HG02763 (cell line): Measurements from ENCODE around the gene ZNF827.

Experiments used
- ATAC-seq: cut with Tn5 transposase; IDR thresholded peaks from one replicate; pipeline ENCODE4 v1.9.1; 2021; ENCODE audit warnings: mild to moderate bottlenecking, moderate library complexity; ENCODE audit not compliant: unreplicated experiment

ZNF827 gene, protein sequence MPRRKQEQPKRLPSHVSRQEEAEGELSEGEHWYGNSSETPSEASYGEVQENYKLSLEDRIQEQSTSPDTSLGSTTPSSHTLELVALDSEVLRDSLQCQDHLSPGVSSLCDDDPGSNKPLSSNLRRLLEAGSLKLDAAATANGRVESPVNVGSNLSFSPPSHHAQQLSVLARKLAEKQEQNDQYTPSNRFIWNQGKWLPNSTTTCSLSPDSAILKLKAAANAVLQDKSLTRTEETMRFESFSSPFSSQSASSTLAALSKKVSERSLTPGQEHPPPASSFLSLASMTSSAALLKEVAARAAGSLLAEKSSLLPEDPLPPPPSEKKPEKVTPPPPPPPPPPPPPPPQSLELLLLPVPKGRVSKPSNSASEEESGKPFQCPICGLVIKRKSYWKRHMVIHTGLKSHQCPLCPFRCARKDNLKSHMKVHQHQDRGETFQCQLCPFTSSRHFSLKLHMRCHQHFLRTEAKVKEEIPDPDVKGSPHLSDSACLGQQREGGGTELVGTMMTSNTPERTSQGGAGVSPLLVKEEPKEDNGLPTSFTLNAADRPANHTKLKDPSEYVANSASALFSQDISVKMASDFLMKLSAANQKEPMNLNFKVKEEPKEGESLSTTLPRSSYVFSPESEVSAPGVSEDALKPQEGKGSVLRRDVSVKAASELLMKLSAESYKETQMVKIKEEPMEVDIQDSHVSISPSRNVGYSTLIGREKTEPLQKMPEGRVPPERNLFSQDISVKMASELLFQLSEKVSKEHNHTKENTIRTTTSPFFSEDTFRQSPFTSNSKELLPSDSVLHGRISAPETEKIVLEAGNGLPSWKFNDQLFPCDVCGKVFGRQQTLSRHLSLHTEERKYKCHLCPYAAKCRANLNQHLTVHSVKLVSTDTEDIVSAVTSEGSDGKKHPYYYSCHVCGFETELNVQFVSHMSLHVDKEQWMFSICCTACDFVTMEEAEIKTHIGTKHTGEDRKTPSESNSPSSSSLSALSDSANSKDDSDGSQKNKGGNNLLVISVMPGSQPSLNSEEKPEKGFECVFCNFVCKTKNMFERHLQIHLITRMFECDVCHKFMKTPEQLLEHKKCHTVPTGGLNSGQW

GRCh38 chr4:145938618-145939440 is at the start of gene ZNF827:
Gene ZNF827 (minus strand): TSS chr4:145938823. CDS start chr4:145938407, 416 bp downstream.
- ATAC-seq: peak; percentile 28

DNA sequence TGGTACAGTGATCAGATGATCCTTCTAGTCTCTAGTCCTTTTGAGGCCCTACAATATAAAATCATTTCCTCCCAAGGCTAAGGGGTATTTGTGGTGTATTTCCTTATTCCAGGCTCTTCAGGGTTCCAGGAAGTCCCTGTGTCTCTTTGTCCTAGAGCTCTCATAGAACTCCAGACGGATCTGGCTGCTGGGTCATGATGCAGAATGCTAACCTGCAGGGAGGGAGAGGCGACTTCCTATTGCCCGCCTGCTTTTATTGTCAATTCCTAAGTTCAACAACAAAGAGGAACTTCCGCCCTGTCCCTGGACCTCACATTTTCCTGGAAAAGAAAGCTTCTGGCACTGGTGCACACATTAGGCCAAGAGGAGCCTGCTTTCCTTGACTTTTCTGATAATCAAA is 45.9 kb upstream of the ZNF827 start:
- no peak for ATAC-seq

GRCh38 chr4:145982791-145983190 is 44.2 kb upstream of the ZNF827 start:
- no peak for ATAC-seq

- ATAC-seq: no peak
These were observed 40.5 kb upstream of the ZNF827 start for GRCh38 chr4:145979160-145979559.

- ATAC-seq: no peak
These were observed 38.1 kb upstream of the ZNF827 start for GRCh38 chr4:145976680-145977079.

- ATAC-seq: no peak
These were observed 21.4 kb upstream of the ZNF827 start for GRCh38 chr4:145960012-145960411.

DNA sequence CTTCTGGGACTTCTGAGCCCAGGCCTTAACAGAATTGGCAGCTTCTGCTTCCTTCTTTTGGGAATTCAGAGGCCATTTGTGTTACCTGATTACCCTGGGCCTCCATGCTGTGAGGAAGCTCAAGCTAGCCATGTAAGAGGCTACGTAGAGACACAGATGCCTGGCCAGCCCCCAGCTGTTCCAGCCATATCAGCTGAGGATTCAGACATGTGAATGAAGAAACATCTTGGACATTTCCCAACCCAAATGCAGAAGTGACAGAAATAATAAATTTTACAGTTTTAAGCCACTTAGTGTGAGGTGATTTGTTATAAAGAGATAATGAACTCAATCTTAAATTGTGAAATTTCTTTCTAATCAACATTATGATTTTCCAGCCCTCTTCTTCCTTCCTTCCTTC is 18.7 kb upstream of the ZNF827 start:
- no peak for ATAC-seq

DNA sequence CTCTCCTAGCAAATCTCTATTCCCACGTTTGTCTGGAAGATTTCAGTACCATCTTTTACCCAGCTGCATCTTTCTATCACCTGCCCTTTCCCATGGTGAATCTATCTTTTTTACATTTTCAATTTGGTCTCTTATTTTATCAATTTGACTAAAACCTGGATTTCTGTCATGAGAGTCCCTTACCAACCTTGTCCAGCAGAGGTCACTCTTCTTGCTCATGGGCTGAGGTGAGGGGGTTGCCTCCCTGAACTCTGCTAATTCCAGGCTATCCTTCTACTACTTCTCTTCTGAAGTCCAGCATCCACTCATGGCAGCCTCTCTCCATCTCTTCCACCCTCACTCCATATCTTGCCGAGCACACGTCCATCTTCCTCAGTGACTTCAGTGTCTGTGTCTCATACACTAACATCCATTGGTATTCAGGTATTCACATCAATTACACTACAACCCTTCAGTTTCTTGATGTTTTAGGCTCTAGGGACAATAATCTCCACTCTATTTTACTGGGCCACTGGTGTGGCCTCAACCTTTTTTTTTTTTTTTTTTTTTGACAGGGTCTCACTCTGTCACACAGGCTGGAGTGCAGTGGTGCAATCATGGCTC is 17.8 kb upstream of the ZNF827 start:
- ATAC-seq: no peak

- ATAC-seq: no peak
These were observed 16.3 kb upstream of the ZNF827 start for GRCh38 chr4:145954924-145955339.

GRCh38 chr4:145951931-145952330 is 13.3 kb upstream of the ZNF827 start:
- no peak for ATAC-seq

DNA sequence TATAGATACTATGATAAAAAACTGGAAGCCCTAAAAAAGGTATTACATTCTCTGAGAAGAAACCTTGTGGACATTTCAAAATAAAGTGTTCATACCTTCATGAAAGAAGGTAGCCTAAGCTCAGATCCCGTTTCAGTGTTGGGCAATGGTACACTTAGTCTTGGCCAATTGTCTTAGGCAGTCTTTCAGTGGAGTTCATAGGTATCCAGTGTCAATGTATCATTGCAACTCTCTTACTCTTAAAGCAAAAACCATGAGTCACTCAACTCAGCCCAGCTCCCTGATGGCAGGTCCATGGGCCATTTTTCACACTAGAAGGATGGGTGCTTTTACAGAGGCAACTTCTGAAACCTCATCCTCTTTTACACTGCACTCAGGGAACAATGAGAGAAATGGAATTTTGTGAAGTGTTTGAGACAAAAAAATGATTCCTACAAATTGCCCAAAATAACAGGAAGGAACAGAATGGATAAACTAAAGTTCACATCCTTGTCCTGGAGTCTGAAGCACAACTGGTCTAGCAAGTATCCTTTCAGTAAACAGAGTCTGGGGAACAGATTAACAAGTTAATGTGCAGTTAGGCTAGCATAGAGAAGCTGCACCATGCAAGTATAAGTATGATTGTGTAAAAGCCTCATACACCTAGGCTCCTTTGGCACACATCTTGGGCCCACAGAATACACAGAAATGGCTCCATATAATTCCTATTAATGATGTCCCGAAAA is 7.0 kb upstream of the ZNF827 start:
- no peak for ATAC-seq

DNA sequence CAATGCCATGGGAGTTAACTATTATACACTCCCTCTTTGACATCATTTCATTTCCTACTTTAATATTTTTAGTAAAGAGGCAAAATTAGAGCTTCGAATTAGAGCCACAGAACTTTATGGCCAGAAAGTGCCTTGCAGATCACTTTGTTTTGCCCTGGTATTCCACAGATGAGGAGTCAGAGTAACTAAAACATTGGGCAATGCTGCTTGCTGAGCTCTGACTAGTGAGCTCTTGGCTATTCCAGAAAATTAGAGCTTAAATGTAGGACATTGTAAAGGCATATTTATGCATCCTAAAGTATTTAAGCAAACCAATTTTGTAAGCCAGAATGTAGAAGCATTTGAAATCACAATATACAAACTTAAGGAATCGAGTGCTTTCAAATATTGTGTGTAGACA is 6.3 kb upstream of the ZNF827 start:
- ATAC-seq: no peak

DNA sequence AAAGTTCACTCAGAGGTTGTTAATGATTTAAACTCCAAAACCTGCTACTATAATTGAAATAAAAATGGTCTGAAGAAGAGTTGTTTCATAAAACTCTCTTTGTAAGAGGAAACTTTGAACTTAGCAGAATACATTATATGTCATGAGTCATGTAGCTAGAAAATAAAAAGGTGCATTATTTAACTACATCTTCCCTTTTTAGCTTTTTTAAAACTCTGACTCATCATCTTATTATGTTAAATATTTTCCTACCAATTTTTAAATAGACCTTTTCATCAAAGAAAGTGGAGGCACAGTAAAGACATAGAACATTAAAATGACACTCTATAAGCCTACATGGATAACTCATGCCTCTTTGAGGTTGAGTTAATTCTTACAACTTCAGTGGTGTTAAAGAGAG is 1.2 kb upstream of the ZNF827 start:
- no peak for ATAC-seq

GRCh38 chr4:145939441-145939750 is 773 bp upstream of the ZNF827 start:
- ATAC-seq: no peak

DNA sequence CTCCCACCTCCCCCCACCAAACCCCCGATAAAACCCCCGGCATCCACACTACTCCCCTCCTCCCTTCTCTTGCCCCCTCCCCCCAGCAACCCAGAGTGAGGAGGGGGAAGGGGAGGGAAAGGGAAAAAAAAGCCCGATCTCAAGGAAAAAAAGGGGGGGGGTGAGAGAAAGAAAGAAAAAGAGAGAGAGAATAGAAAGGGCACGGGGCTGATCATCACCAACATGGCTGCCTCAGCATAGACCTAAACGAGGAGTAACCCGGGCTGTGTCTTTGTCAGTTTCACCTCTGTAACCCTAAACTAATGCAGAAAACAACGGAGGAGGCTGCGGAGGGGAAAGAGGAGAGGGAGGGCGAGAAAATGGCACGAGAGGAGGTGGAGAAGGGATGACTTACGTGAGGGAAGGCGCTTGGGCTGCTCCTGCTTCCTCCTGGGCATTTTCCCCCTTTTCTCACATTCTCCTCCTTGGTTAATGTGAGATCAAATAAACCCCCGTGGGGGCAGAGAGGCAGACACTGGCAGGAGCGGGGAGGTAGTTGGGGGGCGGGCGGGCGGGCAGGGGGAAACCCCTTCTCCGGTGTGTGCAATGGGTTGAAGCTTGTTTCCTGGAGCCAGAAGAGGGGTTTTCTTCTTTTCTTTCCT is 532 bp downstream of the ZNF827 start:
- no peak for ATAC-seq

- ATAC-seq: peak; percentile 17
These were observed 1.4 kb downstream of the ZNF827 start for GRCh38 chr4:145936997-145937901.

GRCh38 chr4:145936142-145936996 is 2.3 kb downstream of the ZNF827 start:
- ATAC-seq: peak; percentile 49
